NCI-H82 (cell line): Measurements from ENCODE around the gene ZBED4.
A peak's percentile ranks its signal among the peaks of the same experiment; 100 is the strongest.
"Not testable (repeated sequence)": the region's sequence is repeated elsewhere in the genome, so short reads cannot be mapped to it uniquely, and the experiment has no call there.

Experiments used
- DNase-seq: peaks from one replicate; lab custom pipeline; 2025; lab: John Stamatoyannopoulos, UW

ZBED4 gene

GRCh38 chr22:49852898-49853894, at the start of gene ZBED4:
ZBED4 (plus strand) TSS chr22:49853844; CDS start chr22:49883663, 29,819 bp downstream.
- DNase-seq: peak; percentile 97

GRCh38 chr22:49807129-49807528, 46.5 kb upstream of the ZBED4 start:
- DNase-seq: no peak

GRCh38 chr22:49807780-49808708, 45.6 kb upstream of the ZBED4 start:
- no peak for DNase-seq

GRCh38 chr22:49810363-49811019, 43.2 kb upstream of the ZBED4 start:
- DNase-seq: no peak

GRCh38 chr22:49811020-49811791, 42.4 kb upstream of the ZBED4 start:
- no peak for DNase-seq

GRCh38 chr22:49812838-49813237, 40.8 kb upstream of the ZBED4 start:
- DNase-seq: no peak

GRCh38 chr22:49814164-49814686, 39.4 kb upstream of the ZBED4 start:
- DNase-seq: no peak

- DNase-seq: no peak
Observed at GRCh38 chr22:49814856-49815255, 38.8 kb upstream of the ZBED4 start.

- no peak for DNase-seq
Observed at GRCh38 chr22:49815641-49816091, 38.0 kb upstream of the ZBED4 start.

- no peak for DNase-seq
Observed at GRCh38 chr22:49817359-49817758, 36.3 kb upstream of the ZBED4 start.

GRCh38 chr22:49820984-49821383, 32.7 kb upstream of the ZBED4 start:
- DNase-seq: no peak

- not testable (repeated sequence) for DNase-seq
Observed at GRCh38 chr22:49821741-49822140, 31.9 kb upstream of the ZBED4 start.

GRCh38 chr22:49823289-49824045, 30.2 kb upstream of the ZBED4 start:
- no peak for DNase-seq

GRCh38 chr22:49824185-49824925, 29.3 kb upstream of the ZBED4 start:
- no peak for DNase-seq

- no peak for DNase-seq
Observed at GRCh38 chr22:49824936-49825335, 28.7 kb upstream of the ZBED4 start.

GRCh38 chr22:49825436-49825835, 28.2 kb upstream of the ZBED4 start:
- no peak for DNase-seq

- no peak for DNase-seq
Observed at GRCh38 chr22:49825944-49826602, 27.6 kb upstream of the ZBED4 start.

- DNase-seq: peak; percentile 15
Observed at GRCh38 chr22:49826603-49827270, 26.9 kb upstream of the ZBED4 start.
